ENCODE measurements around the gene MYOT.

Gene MYOT

GRCh38 chr5:137902408-137903133, 34.9 kb downstream of the MYOT start:
- DNase-seq, result no peak

DNA sequence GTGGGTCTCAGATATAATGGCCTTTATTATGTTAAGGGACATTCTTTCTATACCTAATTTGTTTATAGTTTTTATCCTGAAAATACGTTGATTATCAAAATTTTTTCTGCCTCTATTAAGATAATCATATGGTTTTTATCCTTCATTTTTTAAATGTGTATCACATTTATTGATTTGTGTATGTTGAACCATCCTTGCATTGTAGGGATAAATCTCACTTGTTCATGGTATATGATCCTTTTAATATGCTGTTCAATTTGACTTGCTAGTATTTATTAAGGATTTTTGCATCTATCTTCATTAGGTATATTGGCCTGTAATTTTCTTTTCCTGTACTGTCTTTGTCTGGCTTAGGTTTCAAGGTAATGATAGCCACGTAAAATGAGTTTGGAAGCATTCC, 47.1 kb downstream of the MYOT start:
- no peak for DNase-seq

DNA sequence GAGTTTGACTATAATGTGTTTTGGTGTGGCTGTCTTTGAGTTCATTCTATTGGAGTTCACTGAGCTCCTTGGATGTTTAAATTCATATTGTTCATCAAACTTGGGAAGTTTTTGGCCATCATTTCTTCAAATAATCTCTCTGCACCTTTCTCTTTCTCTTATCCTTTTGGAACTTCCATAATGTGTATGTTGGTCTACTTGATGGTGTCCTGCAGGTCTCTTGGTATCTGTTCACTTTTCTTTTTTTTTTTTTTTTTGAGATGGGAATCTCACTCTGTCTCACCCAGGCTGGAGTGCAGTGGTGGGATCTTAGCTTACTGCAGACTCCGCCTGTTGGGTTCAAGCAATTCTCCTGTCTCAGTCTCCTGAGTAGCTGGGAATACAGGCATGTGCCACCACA, 49.3 kb downstream of the MYOT start:
- DNase-seq, result no peak

DNA sequence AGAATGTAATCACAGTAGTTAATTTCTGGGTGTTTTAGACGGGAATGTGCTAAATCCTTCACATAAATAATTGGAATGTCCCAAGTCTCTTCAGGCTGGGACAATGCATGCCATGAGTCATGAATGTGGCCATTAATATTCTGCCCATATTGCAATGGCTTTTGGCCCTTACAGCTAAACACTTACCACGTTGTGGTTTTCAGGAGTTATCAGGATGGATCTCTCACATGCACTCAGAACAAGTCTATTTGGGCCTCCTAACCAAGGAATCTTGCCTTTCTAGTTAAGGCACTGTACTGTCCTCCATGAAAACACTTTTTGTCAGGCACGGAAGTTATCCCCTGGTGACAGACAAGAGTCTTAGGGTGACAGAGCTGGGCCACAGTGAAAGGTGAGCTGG, 54.3 kb downstream of the MYOT start:
- no peak for DNase-seq

- no peak for DNase-seq
These were observed 56.2 kb downstream of the MYOT start for GRCh38 chr5:137923856-137924255.

- no peak for DNase-seq
These were observed 65.1 kb downstream of the MYOT start for GRCh38 chr5:137932800-137933199.

DNA sequence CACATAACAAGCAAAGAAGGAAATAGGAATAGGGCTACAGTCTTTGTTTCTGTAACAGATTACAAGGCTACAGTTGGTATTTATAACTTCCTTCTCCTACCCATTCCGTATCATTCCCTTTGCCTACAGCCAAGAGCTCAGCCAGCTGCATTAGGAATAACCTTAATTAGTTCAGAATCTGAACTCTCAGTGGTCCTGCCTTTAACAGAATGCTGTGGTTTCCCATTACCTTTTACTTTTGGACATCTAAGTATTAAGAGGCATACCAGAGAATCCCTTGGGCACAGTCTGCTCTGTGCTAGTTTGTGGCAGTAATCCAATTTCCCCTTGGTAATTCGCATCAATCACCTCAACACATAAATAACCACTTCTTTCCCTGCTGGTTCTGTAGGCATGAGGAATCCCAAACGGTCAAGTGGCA, 65.8 kb downstream of the MYOT start:
- DNase-seq, result no peak

- DNase-seq, result no peak
These were observed 67.5 kb downstream of the MYOT start for GRCh38 chr5:137935190-137935589.

- no peak for DNase-seq
These were observed 68.0 kb downstream of the MYOT start for GRCh38 chr5:137935694-137936093.

Data from activated effector memory CD4-positive, alpha-beta T cell treated with anti-CD3 and anti-CD28 coated beads, Interleukin-2, amount 50 U/mL, for 16 hours (primary cell).